ENCODE measurements around the gene TRIM9. TPM values are rescaled to one million over a fixed set of nuclear protein-coding genes. Genes with fewer than 3 reads are reported as not detected.
"Not testable (repeated sequence)": the region's sequence is repeated elsewhere in the genome, so short reads cannot be mapped to it uniquely, and the experiment has no call there.

TRIM9 gene
- total RNA-seq, 1 donor from 2014 or later = 2.3 TPM

DNA sequence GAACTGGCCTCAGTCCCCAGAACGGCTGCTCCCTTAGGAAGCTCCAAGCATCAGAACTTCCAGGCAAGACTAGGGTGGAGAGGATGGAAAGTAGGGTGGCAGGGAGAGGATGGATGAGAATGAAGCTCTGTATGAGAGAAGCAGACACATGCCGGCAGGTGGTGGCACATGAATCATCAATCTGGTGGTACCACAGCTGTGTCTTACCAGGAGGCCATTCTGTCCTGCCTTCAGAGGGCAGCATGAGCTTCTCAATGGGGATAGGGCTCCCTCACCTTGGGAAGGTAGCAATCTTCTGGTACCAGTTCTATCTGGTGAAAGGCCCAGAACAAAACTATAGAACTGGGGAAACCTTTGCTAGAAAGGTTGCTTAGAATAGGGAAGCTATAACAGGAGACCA, 95.2 kb downstream of the TRIM9 start:
- Mint-ChIP-seq H3K36me3 (ENCODE audit: low read depth, unreplicated experiment) (no peaks in the 10 kb centered on the region), H3K4me1 (ENCODE audit: unreplicated experiment) (no peaks in the 10 kb centered on the region), H3K9me3 (ENCODE audit: unreplicated experiment) (no peaks in the 10 kb centered on the region), H3K4me3 (ENCODE audit: unreplicated experiment) (no peak overlapping the region), H3K27me3 (ENCODE audit: unreplicated experiment) (no peaks in the 10 kb centered on the region), H3K27ac (ENCODE audit: unreplicated experiment) (no peak overlapping the region)
- no peak for DNase-seq (ENCODE audit: low spot score)
- TF ChIP-seq CTCF (IDR thresholded peaks at IDR 0.05; ENCODE audit: unreplicated experiment) = no peak

GRCh38 chr14:50998612-50999011, 96.3 kb downstream of the TRIM9 start:
- no peak overlapping the region for H3K27ac Mint-ChIP-seq (ENCODE audit: unreplicated experiment)

GRCh38 chr14:50997712-50998111, 97.2 kb downstream of the TRIM9 start:
- Mint-ChIP-seq H3K27me3 (ENCODE audit: unreplicated experiment) (no peaks in the 10 kb centered on the region), H3K27ac (ENCODE audit: unreplicated experiment) (no peak overlapping the region), H3K9me3 (ENCODE audit: unreplicated experiment) (no peaks in the 10 kb centered on the region), H3K36me3 (ENCODE audit: low read depth, unreplicated experiment) (no peaks in the 10 kb centered on the region), H3K4me1 (ENCODE audit: unreplicated experiment) (no peaks in the 10 kb centered on the region), H3K4me3 (ENCODE audit: unreplicated experiment) (no peak overlapping the region)
- no peak for TF ChIP-seq CTCF (IDR thresholded peaks at IDR 0.05; ENCODE audit: unreplicated experiment)
- DNase-seq (ENCODE audit: low spot score) = no peak

More at GRCh38 chr14:50998612-50999011, 96.3 kb downstream of the TRIM9 start:
- no peaks in the 10 kb centered on the region for H3K36me3 Mint-ChIP-seq (ENCODE audit: low read depth, unreplicated experiment)
- H3K4me3 Mint-ChIP-seq (ENCODE audit: unreplicated experiment) = no peak overlapping the region
- no peaks in the 10 kb centered on the region for H3K27me3 Mint-ChIP-seq (ENCODE audit: unreplicated experiment)
- DNase-seq (ENCODE audit: low spot score) = no peak
- H3K9me3 Mint-ChIP-seq (ENCODE audit: unreplicated experiment) = no peaks in the 10 kb centered on the region
- no peaks in the 10 kb centered on the region for H3K4me1 Mint-ChIP-seq (ENCODE audit: unreplicated experiment)
- TF ChIP-seq CTCF (IDR thresholded peaks at IDR 0.05; ENCODE audit: unreplicated experiment) = no peak

- not testable (repeated sequence) for DNase-seq (ENCODE audit: low spot score); H3K27ac Mint-ChIP-seq (ENCODE audit: unreplicated experiment); H3K4me1 Mint-ChIP-seq (ENCODE audit: unreplicated experiment); H3K4me3 Mint-ChIP-seq (ENCODE audit: unreplicated experiment); H3K9me3 Mint-ChIP-seq (ENCODE audit: unreplicated experiment); H3K27me3 Mint-ChIP-seq (ENCODE audit: unreplicated experiment); H3K36me3 Mint-ChIP-seq (ENCODE audit: low read depth, unreplicated experiment)
These were observed 100.7 kb downstream of the TRIM9 start for GRCh38 chr14:50994158-50994557.

- no peak for TF ChIP-seq CTCF (IDR thresholded peaks at IDR 0.05; ENCODE audit: unreplicated experiment)
- Mint-ChIP-seq H3K4me3 (ENCODE audit: unreplicated experiment) (no peak overlapping the region), H3K4me1 (ENCODE audit: unreplicated experiment) (peaks cover 6% of the 10 kb centered on the region), H3K27ac (ENCODE audit: unreplicated experiment) (no peak overlapping the region), H3K36me3 (ENCODE audit: low read depth, unreplicated experiment) (no peaks in the 10 kb centered on the region), H3K27me3 (ENCODE audit: unreplicated experiment) (no peaks in the 10 kb centered on the region), H3K9me3 (ENCODE audit: unreplicated experiment) (no peaks in the 10 kb centered on the region)
- DNase-seq (ENCODE audit: low spot score) = no peak
These were observed 109.0 kb downstream of the TRIM9 start for GRCh38 chr14:50985859-50986331.
